Right lobe of liver (tissue), 6 donors: Measurements from ENCODE around the gene PTPRD. TPM values are rescaled to one million over a fixed set of nuclear protein-coding genes. Genes with fewer than 3 reads are reported as not detected.

Source experiments
- ATAC-seq, 4 donors: fragments of 200-7000 bp; cut with Tn5 transposase; one replicate each; pipeline ENCODE4 v1.9.1; 2020; ENCODE audit warnings: mild to moderate bottlenecking in 4 of 4, moderate library complexity in 4 of 4
- DNase-seq, 3 donors: peaks; one replicate each; pipeline ENCODE4 v3.0.0-alpha.2; 2020
- H3K27ac ChIP-seq, 3 donors: fragments of 200-600 bp; one replicate each; pipeline ENCODE4 v1.8.0; 2022
- H3K27me3 ChIP-seq, 2 donors: fragments of 200-600 bp; one replicate each; pipeline ENCODE4 v1.8.0; 2022
- H3K36me3 ChIP-seq, 4 donors: fragments of 200-600 bp; sonication (generic) in 1 of 4; one replicate each; pipeline versions ENCODE4 v1.5.1 to v1.8.0; 2017 to 2022; ENCODE audit warnings: control low read depth in 1 of 4
- H3K4me1 ChIP-seq, 4 donors: fragments of 200-600 bp; sonication (generic) in 1 of 4; one replicate each; pipeline versions ENCODE4 v1.5.1 to v1.8.0; 2017 to 2022; ENCODE audit warnings: control low read depth in 1 of 4
- H3K4me3 ChIP-seq, 3 donors: fragments of 200-600 bp; one replicate each; pipeline ENCODE4 v1.8.0; 2022
- H3K9me3 ChIP-seq, 4 donors: fragments of 200-600 bp; sonication (generic) in 1 of 4; one replicate each; pipeline versions ENCODE4 v1.5.1 to v1.8.0; 2017 to 2022; ENCODE audit warnings: control low read depth in 1 of 4
- POLR2A ChIP-seq: fragments of 450-650 bp; IDR thresholded peaks from one replicate; pipeline ENCODE4 v1.6.1; 2017; ENCODE audit warnings: antibody characterized with exemption, mild to moderate bottlenecking
- WGBS: methylation state at CpG from one replicate; pipeline ENCODE4 v1.1.6; 2018; ENCODE audit warnings: low coverage, low lambda C conversion rate; ENCODE audit not compliant: insufficient coverage; ENCODE audit errors: missing lambda C conversion rate; 5-methylcytosine and 5-hydroxymethylcytosine counted together
- intact Hi-C, 2 donors: fragments of 100-400 bp; cut with DNase I; formaldehyde crosslinking; loops; one replicate each; pipeline versions ENCODE4 v1.11.2 to v1.14.1; 2022
- total RNA-seq, 6 experiments: library from RNA; depleted of rRNA in 2 of 6; stranded (reverse); fragments of >200 nt in 2 of 6; fragmentation: NEBNext Ultra II Directional in 3 of 6; extraction: Animal tissue kit (Norgen Biotek cat#: 25700) in 3 of 6; gene quantifications; one replicate each; pipeline versions ENCODE4 v1.1.0 to v1.2.4, GENCODE V29; 2016 to 2023
- TF ChIP-seq, protein P1 (sequence below), 4 donors: fragments of 200-600 bp in 3 of 4; fragments of 450-650 bp in 1 of 4; IDR thresholded peaks; one replicate each; pipeline versions ENCODE4 v1.5.1 to v1.8.0; 2016 to 2022; ENCODE audit warnings: antibody characterized with exemption in 4 of 4, mild to moderate bottlenecking in 2 of 4
- donor health status: DM: no; HTN: yes; CAD: no.
- donor health status: DM: no; HTN: no; CAD: no.
- donor health status: DM: no; HTN: no; CAD: no.
- donor health status: DM: no; HTN: yes; CAD: no.
- donor health status: DM: no; HTN: yes; CAD: no.

The PTPRD gene
- total RNA-seq, 6 experiments from 2014 or later = 5.4 to 29.8 (median 13.9) TPM

DNA sequence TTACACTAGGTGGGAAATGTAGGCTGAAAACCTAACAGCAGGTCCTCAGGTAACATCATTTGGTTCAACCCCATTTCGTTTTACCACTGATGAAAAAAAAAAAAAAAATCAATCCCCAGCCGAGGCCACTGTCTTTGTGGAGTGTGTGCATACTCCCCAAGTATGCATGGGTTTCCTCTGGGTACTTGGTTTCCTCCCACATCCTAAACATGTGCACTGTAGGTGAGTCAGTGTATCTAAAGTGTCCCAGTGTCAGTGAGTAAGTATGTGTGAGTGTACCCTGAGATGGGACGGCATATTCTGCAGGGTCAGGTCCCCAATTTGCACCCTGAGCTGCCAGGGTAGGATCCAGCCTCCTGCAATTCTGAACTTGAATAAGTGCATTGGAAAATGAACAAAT is 1846.7 kb downstream of the PTPRD start:
- no peaks in the 10 kb centered on the region for H3K4me1 ChIP-seq
- H3K4me3 ChIP-seq = no peak overlapping the region
- intact Hi-C loops = no loop called here
- no peak for ATAC-seq
- H3K36me3 ChIP-seq = no peaks in the 10 kb centered on the region
- TF ChIP-seq, protein P1, sequence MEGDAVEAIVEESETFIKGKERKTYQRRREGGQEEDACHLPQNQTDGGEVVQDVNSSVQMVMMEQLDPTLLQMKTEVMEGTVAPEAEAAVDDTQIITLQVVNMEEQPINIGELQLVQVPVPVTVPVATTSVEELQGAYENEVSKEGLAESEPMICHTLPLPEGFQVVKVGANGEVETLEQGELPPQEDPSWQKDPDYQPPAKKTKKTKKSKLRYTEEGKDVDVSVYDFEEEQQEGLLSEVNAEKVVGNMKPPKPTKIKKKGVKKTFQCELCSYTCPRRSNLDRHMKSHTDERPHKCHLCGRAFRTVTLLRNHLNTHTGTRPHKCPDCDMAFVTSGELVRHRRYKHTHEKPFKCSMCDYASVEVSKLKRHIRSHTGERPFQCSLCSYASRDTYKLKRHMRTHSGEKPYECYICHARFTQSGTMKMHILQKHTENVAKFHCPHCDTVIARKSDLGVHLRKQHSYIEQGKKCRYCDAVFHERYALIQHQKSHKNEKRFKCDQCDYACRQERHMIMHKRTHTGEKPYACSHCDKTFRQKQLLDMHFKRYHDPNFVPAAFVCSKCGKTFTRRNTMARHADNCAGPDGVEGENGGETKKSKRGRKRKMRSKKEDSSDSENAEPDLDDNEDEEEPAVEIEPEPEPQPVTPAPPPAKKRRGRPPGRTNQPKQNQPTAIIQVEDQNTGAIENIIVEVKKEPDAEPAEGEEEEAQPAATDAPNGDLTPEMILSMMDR (IDR thresholded peaks at IDR 0.05) = no peak
- no peak for TF ChIP-seq POLR2A
- H3K27me3 ChIP-seq = no peaks in the 10 kb centered on the region
- H3K9me3 ChIP-seq = no peaks in the 10 kb centered on the region
- no peak overlapping the region for H3K27ac ChIP-seq
- 72% methylated on average over 2 of the region's 3 CpGs for WGBS
- no peak for DNase-seq

DNA sequence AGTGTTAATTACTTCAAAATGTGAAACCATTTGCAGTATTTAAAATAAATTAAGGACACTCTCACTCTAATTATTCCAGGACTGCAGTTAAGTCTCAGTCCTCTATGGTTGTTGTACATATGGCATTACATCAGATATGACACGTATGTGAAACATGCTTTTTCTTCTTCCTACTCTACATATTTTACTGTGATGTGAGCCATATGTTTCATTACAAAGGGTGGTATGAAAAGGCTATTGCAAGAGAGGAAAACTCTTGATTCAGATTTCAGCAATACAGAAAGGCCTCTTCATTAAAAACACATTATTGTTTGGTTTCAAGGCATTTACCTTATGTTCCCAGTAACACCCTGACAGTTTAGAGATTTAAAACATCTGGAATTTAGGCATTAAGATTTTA is 1848.8 kb downstream of the PTPRD start:
- H3K9me3 ChIP-seq = no peaks in the 10 kb centered on the region
- ATAC-seq = no peak
- H3K36me3 ChIP-seq = no peaks in the 10 kb centered on the region
- intact Hi-C loops = no loop called here
- H3K27me3 ChIP-seq = no peaks in the 10 kb centered on the region
- TF ChIP-seq, protein P1 (IDR thresholded peaks at IDR 0.05) = no peak
- no peak for TF ChIP-seq POLR2A
- no peaks in the 10 kb centered on the region for H3K4me1 ChIP-seq
- 100% methylated on average over 1 of the region's 1 CpG for WGBS
- no peak overlapping the region for H3K27ac ChIP-seq
- DNase-seq = no peak
- no peak overlapping the region for H3K4me3 ChIP-seq

DNA sequence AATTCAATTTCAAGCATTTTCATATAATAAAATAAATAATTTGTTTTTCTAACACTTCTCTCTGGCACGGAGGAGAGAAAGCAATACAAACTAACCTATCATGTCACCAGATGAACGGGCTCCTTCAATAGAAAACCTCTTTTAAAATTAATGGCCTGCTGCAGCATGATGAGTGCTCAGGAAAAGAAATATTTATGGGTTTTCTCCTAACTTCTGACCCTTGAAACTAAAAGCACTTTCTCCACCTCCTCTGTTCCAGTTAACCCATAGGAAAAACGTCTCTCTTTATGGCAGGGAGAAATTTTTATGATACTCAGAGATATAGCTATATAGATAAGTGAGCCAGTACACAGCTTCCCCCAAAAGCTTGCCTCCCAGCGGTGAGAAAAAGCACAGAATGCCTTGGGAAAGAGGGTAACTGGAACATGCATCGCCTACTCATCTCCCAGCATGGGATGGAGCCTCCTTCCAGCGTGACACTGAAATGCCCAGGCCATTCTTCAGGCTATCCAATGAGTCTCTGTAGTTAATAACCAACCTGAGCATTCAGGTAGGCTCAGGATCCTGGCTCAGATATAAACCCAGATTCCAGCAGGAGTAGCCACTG is 1850.2 kb downstream of the PTPRD start:
- no peaks in the 10 kb centered on the region for H3K36me3 ChIP-seq
- WGBS = 61% methylated on average over 5 of the region's 6 CpGs
- DNase-seq = no peak

DNA sequence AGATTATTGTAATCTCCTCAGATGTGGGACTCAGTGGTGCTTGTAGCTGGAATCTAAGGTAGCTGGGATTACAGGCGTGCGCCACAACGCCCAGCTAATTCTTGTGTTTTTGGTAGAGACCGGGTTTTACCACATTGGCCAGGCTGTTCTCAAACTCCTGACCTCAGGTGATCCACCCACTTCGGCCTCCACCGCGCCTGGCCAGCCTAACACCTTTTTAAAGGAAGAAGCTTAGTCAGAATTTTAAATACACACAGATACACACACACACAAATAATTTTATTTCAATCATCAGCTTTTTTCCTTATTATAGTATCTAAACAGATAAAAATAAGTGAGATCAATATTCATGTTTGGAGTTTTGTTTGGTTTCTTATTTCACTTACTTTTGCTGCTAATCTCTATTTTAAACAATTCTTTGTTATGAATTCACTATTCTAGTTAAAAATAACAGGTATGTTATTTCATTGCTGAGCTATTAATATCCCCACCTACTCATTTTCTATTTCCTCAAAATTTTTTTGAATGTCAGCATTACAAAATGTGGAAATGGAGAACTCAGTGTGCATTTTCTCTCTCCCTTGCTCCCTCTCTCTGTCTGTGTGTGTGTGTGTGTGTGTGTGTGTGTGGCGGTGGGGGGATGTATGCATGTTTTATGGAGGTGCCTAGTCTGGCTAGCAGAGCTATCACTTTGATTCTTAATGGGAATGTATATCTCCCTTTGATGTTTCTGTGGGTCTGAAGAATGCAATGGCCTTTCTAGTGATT is 1852.6 kb downstream of the PTPRD start:
- Histone ChIP-seq H3K9me3 (no peaks in the 10 kb centered on the region), H3K27me3 (no peaks in the 10 kb centered on the region), H3K4me3 (no peak overlapping the region), H3K27ac (no peak overlapping the region), H3K4me1 (no peaks in the 10 kb centered on the region), H3K36me3 (no peaks in the 10 kb centered on the region)
- intact Hi-C loops = no loop called here
- DNase-seq (no peak), ATAC-seq (no peak)
- TF ChIP-seq, protein P1 (IDR thresholded peaks at IDR 0.05) = no peak
- no peak for TF ChIP-seq POLR2A
- 87% methylated on average over 8 of the region's 8 CpGs for WGBS

More for the DNA sequence above, 1850.2 kb downstream of the PTPRD start:
- no peak for ATAC-seq
- Histone ChIP-seq H3K27me3 (no peaks in the 10 kb centered on the region), H3K9me3 (no peaks in the 10 kb centered on the region), H3K4me1 (no peaks in the 10 kb centered on the region), H3K27ac (no peak overlapping the region), H3K4me3 (no peak overlapping the region)
- no peak for TF ChIP-seq POLR2A
- intact Hi-C loops = no loop called here

DNA sequence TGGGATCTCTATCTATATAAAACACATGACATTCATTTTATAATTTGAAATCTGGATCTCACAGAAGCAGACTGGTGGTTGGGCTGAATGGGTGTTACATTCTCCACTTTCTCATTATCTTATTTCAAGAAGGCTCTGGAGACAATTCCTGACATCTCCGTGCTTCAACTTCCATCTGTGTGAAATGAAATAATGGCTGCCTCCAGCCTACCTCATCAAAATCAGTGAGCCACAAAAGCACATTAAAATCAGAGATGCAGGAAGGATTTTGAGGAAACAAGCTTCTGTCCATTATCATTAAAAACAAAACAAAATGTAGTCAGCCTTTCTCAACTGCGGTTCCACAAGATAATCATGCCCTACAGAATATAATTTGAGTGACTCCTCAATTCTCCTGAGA is 1854.9 kb downstream of the PTPRD start:
- TF ChIP-seq, protein P1 (IDR thresholded peaks at IDR 0.05) = no peak
- TF ChIP-seq POLR2A = no peak
- Histone ChIP-seq H3K4me3 (no peak overlapping the region), H3K9me3 (no peaks in the 10 kb centered on the region), H3K4me1 (no peaks in the 10 kb centered on the region), H3K36me3 (no peaks in the 10 kb centered on the region), H3K27me3 (no peaks in the 10 kb centered on the region), H3K27ac (no peak overlapping the region)
- no peak for ATAC-seq
- intact Hi-C loops = no loop called here
- WGBS = 67% methylated on average over 2 of the region's 2 CpGs
- DNase-seq = no peak
